Astrocyte (in vitro differentiated cells and primary cell): ENCODE data around the gene KRT26. TPM values are rescaled to one million over a fixed set of nuclear protein-coding genes. Genes with fewer than 3 reads are reported as not detected.

Experiments used
- DNase-seq: peaks from one replicate; pipeline ENCODE4 v3.0.0-alpha.2; 2010; ENCODE audit warnings: low read depth
- FAIRE-seq: peaks from 2 replicates; lab custom pipeline; 2011; peaks lifted over from hg19 to GRCh38; lab: Jason Lieb, UNC
- H2AFZ ChIP-seq: 2 replicates; pipeline ENCODE4 v1.6.0; 2012; ENCODE audit warnings: low read depth, low read length, inconsistent platforms
- H3K27ac ChIP-seq: 2 replicates; pipeline ENCODE4 v1.5.1; 2011; ENCODE audit warnings: low read depth, low read length, inconsistent platforms
- H3K27me3 ChIP-seq: 2 replicates; pipeline ENCODE4 v1.6.0; 2011; ENCODE audit warnings: low read length, inconsistent platforms; ENCODE audit not compliant: insufficient read depth
- H3K36me3 ChIP-seq: 2 replicates; pipeline ENCODE4 v1.5.1; 2011; ENCODE audit warnings: low read length, inconsistent platforms; ENCODE audit not compliant: insufficient read depth
- H3K4me1 ChIP-seq: 2 replicates; pipeline ENCODE4 v1.5.1; 2011; ENCODE audit warnings: low read length, inconsistent platforms; ENCODE audit not compliant: insufficient read depth
- H3K4me2 ChIP-seq: 2 replicates; pipeline ENCODE4 v1.6.0; 2012; ENCODE audit warnings: low read length, inconsistent platforms
- H3K4me3 ChIP-seq: 2 replicates; pipeline ENCODE4 v1.5.1; 2011; ENCODE audit warnings: low read depth, mild to moderate bottlenecking, low read length, inconsistent platforms; ENCODE audit not compliant: insufficient read depth
- H3K79me2 ChIP-seq: 2 replicates; pipeline ENCODE4 v1.6.0; 2012; ENCODE audit warnings: mild to moderate bottlenecking, low read length, inconsistent platforms; ENCODE audit not compliant: insufficient read depth
- H3K9ac ChIP-seq: 2 replicates; pipeline ENCODE4 v1.6.0; 2012; ENCODE audit warnings: mild to moderate bottlenecking, low read length, inconsistent platforms
- H3K9me3 ChIP-seq: 2 replicates; pipeline ENCODE4 v1.5.1; 2012; ENCODE audit warnings: low read depth, mild to moderate bottlenecking, low read length, inconsistent platforms; ENCODE audit not compliant: insufficient read depth
- H4K20me1 ChIP-seq: 2 replicates; pipeline ENCODE4 v1.6.0; 2012; ENCODE audit warnings: low read length, inconsistent platforms; ENCODE audit not compliant: insufficient read depth
- H3K27ac Mint-ChIP-seq: one replicate; pipeline ENCODE4 v1.8.0; 2021; ENCODE audit warnings: mild to moderate bottlenecking, mixed read lengths; ENCODE audit not compliant: unreplicated experiment
- H3K27me3 Mint-ChIP-seq: one replicate; pipeline ENCODE4 v1.8.0; 2021; ENCODE audit warnings: low read depth, mixed read lengths; ENCODE audit not compliant: unreplicated experiment
- H3K36me3 Mint-ChIP-seq: one replicate; pipeline ENCODE4 v1.8.0; 2021; ENCODE audit warnings: low read depth, mixed read lengths; ENCODE audit not compliant: unreplicated experiment
- H3K4me1 Mint-ChIP-seq: one replicate; pipeline ENCODE4 v1.8.0; 2021; ENCODE audit warnings: low read depth, mixed read lengths; ENCODE audit not compliant: unreplicated experiment
- H3K4me3 Mint-ChIP-seq: one replicate; pipeline ENCODE4 v1.8.0; 2021; ENCODE audit warnings: mild to moderate bottlenecking, moderate library complexity, mixed read lengths; ENCODE audit not compliant: unreplicated experiment
- H3K9me3 Mint-ChIP-seq: one replicate; pipeline ENCODE4 v1.8.0; 2021; ENCODE audit warnings: mild to moderate bottlenecking, mixed read lengths; ENCODE audit not compliant: unreplicated experiment
- CTCF ChIP-seq: IDR thresholded peaks from 2 replicates; pipeline ENCODE4 v1.5.1; 2011; ENCODE audit warnings: low read depth, mild to moderate bottlenecking, inconsistent platforms, low read length, moderate library complexity; ENCODE audit not compliant: insufficient read depth
- EZH2 ChIP-seq: IDR thresholded peaks from 2 replicates; pipeline ENCODE4 v1.6.1; 2012; ENCODE audit warnings: mild to moderate bottlenecking, low read length, inconsistent platforms; ENCODE audit not compliant: insufficient read depth
- total RNA-seq: library from RNA; stranded (reverse); gene quantifications from 2 replicates; pipeline ENCODE4 v1.2.1, GENCODE V29; 2021

KRT26 gene
- total RNA-seq, 1 donor from 2014 or later, result not detected

GRCh38 chr17:40765657-40766056 lies 6.3 kb downstream of the KRT26 start:
- no peak overlapping the region for H3K27ac Mint-ChIP-seq
- H3K27me3 ChIP-seq, result peaks cover 9% of the 10 kb centered on the region
- DNase-seq (no peak), FAIRE-seq (no peak)
- H3K9me3 Mint-ChIP-seq, result peaks cover 13% of the 10 kb centered on the region
- no peaks in the 10 kb centered on the region for H3K79me2 ChIP-seq
- no peak for TF ChIP-seq EZH2
- TF ChIP-seq CTCF, result no peak
- H4K20me1 ChIP-seq, result no peaks in the 10 kb centered on the region
- H2AFZ ChIP-seq, result no peak overlapping the region
- peaks cover 12% of the 10 kb centered on the region for H3K9me3 ChIP-seq
- H3K4me1 ChIP-seq, result no peaks in the 10 kb centered on the region
- H3K27me3 Mint-ChIP-seq, result no peaks in the 10 kb centered on the region
- peaks cover 2% of the 10 kb centered on the region for H3K36me3 Mint-ChIP-seq
- no peak overlapping the region for H3K4me2 ChIP-seq
- H3K36me3 ChIP-seq, result no peaks in the 10 kb centered on the region
- H3K9ac ChIP-seq, result no peak overlapping the region
- no peak overlapping the region for H3K4me3 ChIP-seq
- no peaks in the 10 kb centered on the region for H3K4me1 Mint-ChIP-seq
- H3K4me3 Mint-ChIP-seq, result no peak overlapping the region
- H3K27ac ChIP-seq, result no peak overlapping the region

- Histone ChIP-seq H3K4me3 (no peak overlapping the region), H3K27me3 (peaks cover 6% of the 10 kb centered on the region), H3K79me2 (no peaks in the 10 kb centered on the region), H3K27ac (no peak overlapping the region), H3K36me3 (no peaks in the 10 kb centered on the region), H3K9me3 (peaks cover 12% of the 10 kb centered on the region), H3K4me1 (no peaks in the 10 kb centered on the region), H2AFZ (no peak overlapping the region), H3K4me2 (no peak overlapping the region), H4K20me1 (no peaks in the 10 kb centered on the region), H3K9ac (no peak overlapping the region)
- Mint-ChIP-seq H3K36me3 (peaks cover 2% of the 10 kb centered on the region), H3K4me1 (no peaks in the 10 kb centered on the region), H3K27ac (no peak overlapping the region), H3K9me3 (peaks cover 21% of the 10 kb centered on the region), H3K27me3 (no peaks in the 10 kb centered on the region), H3K4me3 (no peak overlapping the region)
- FAIRE-seq (no peak), DNase-seq (no peak)
- no peak for TF ChIP-seq EZH2
- TF ChIP-seq CTCF, result no peak
Measured at GRCh38 chr17:40763752-40764151, 8.2 kb downstream of the KRT26 start.

- Histone ChIP-seq H3K27me3 (no peaks in the 10 kb centered on the region), H3K27ac (no peak overlapping the region), H3K79me2 (no peaks in the 10 kb centered on the region), H4K20me1 (no peaks in the 10 kb centered on the region), H2AFZ (no peak overlapping the region), H3K9ac (no peak overlapping the region), H3K4me2 (no peak overlapping the region), H3K9me3 (peaks cover 12% of the 10 kb centered on the region), H3K36me3 (no peaks in the 10 kb centered on the region), H3K4me1 (no peaks in the 10 kb centered on the region), H3K4me3 (no peak overlapping the region)
- Mint-ChIP-seq H3K4me3 (no peak overlapping the region), H3K27ac (no peak overlapping the region), H3K4me1 (no peaks in the 10 kb centered on the region), H3K27me3 (no peaks in the 10 kb centered on the region), H3K9me3 (peaks cover 25% of the 10 kb centered on the region), H3K36me3 (peaks cover 2% of the 10 kb centered on the region)
- TF ChIP-seq EZH2 (no peak), CTCF (no peak)
- no peak for FAIRE-seq
- no peak for DNase-seq
Measured at GRCh38 chr17:40760105-40761016, 11.6 kb downstream of the KRT26 start.
